Neural progenitor cell (in vitro differentiated cells): ENCODE measurements around the gene KY. TPM values are rescaled to one million over a fixed set of nuclear protein-coding genes. Genes with fewer than 3 reads are reported as not detected.

Experiments used
- DNase-seq: peaks from one replicate; pipeline ENCODE4 v3.0.0-alpha.2; 2016; ENCODE audit warnings: low spot score
- H2AFZ ChIP-seq: fragments of 200-600 bp; sonication (generic); replicated peaks from 2 replicates; pipeline ENCODE4 v1.6.1; 2016; ENCODE audit warnings: antibody characterized with exemption
- H3F3A ChIP-seq: fragments of 200-600 bp; sonication (generic); 2 replicates; pipeline ENCODE4 v1.6.1; 2016; ENCODE audit warnings: antibody characterized with exemption, low read depth
- H3K27ac ChIP-seq: fragments of 200-600 bp; sonication (generic); 2 replicates; pipeline ENCODE4 v1.5.1; 2016; ENCODE audit warnings: mild to moderate bottlenecking
- H3K27me3 ChIP-seq: fragments of 200-600 bp; sonication (generic); 2 replicates; pipeline ENCODE4 v1.6.1; 2016; ENCODE audit warnings: mild to moderate bottlenecking, moderate library complexity
- H3K36me3 ChIP-seq: fragments of 200-600 bp; sonication (generic); 2 replicates; pipeline ENCODE4 v1.5.1; 2016
- H3K4me1 ChIP-seq: fragments of 200-600 bp; sonication (generic); 2 replicates; pipeline ENCODE4 v1.6.1; 2016; ENCODE audit warnings: mixed run types
- H3K4me2 ChIP-seq: fragments of 200-600 bp; sonication (generic); 2 replicates; pipeline ENCODE4 v1.6.1; 2016
- H3K4me3 ChIP-seq: fragments of 200-600 bp; sonication (generic); 2 replicates; pipeline ENCODE4 v1.5.1; 2016
- H3K79me2 ChIP-seq: fragments of 200-600 bp; sonication (generic); 2 replicates; pipeline ENCODE4 v1.6.1; 2016; ENCODE audit warnings: low read depth
- H3K9ac ChIP-seq: fragments of 200-600 bp; sonication (generic); 2 replicates; pipeline ENCODE4 v1.6.1; 2016
- H3K9me3 ChIP-seq: fragments of 200-600 bp; sonication (generic); 2 replicates; pipeline ENCODE4 v1.5.1; 2016; ENCODE audit warnings: low read depth
- H4K20me1 ChIP-seq: fragments of 200-600 bp; sonication (generic); 2 replicates; pipeline ENCODE4 v1.6.1; 2016; ENCODE audit warnings: low read depth
- H3K27ac Mint-ChIP-seq: 3 replicates; pipeline ENCODE4 v1.8.0; 2021; ENCODE audit warnings: mixed read lengths
- H3K27me3 Mint-ChIP-seq: 2 replicates; pipeline ENCODE4 v1.8.0; 2022; ENCODE audit warnings: low read depth, mild to moderate bottlenecking, inconsistent platforms, moderate library complexity, mixed read lengths; ENCODE audit not compliant: insufficient read depth
- H3K36me3 Mint-ChIP-seq: 3 replicates; pipeline ENCODE4 v1.8.0; 2021; ENCODE audit warnings: mixed read lengths
- H3K4me1 Mint-ChIP-seq: 3 replicates; pipeline ENCODE4 v1.8.0; 2021; ENCODE audit warnings: mixed read lengths
- H3K4me3 Mint-ChIP-seq: 3 replicates; pipeline ENCODE4 v1.8.0; 2021; ENCODE audit warnings: mild to moderate bottlenecking, moderate library complexity, mixed read lengths
- H3K9me3 Mint-ChIP-seq: 3 replicates; pipeline ENCODE4 v1.8.0; 2020; ENCODE audit warnings: mixed read lengths
- EZH2 ChIP-seq: fragments of 200-600 bp; sonication (generic); IDR thresholded peaks from 2 replicates; pipeline ENCODE4 v1.6.1; 2017; ENCODE audit warnings: antibody characterized with exemption, mild to moderate bottlenecking, moderate library complexity
- EZH2phosphoT487 ChIP-seq: fragments of 200-600 bp; sonication (generic); IDR thresholded peaks from 2 replicates; pipeline ENCODE4 v1.6.1; 2017; ENCODE audit warnings: antibody characterized with exemption
- total RNA-seq: library from RNA; depleted of rRNA; stranded (reverse); fragments of >200 nt; gene quantifications from 2 replicates; pipeline ENCODE4 v1.2.3, GENCODE V29; 2015; ENCODE audit warnings: low replicate concordance
- TF ChIP-seq, protein P1 (sequence below): fragments of 200-600 bp; sonication (generic); IDR thresholded peaks from 2 replicates; pipeline ENCODE4 v1.5.1; 2017; ENCODE audit warnings: antibody characterized with exemption, mild to moderate bottlenecking

KY gene
- total RNA-seq, 1 donor from 2014 or later: not detected

DNA sequence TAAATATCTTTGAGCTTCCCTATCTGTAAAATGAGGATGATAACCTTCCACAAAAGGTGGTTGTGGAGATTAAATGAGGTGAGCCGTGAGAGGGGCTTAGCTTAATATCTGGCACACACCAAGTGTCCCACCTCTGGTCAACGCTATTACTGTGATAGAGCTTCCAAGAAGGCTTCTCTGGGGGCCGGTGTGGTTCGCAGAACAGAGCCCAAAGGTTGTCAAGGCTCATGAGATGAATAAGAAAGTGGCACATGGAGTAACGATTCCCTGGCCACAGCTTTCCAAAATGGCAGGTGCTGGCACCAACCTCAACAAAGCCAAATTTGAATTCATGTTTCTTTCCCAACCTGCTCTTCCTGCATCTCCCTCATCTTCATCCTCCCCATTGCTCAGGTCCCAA, 10.4 kb downstream of the KY start:
- Histone ChIP-seq H4K20me1 (no peaks in the 10 kb centered on the region), H3K36me3 (no peaks in the 10 kb centered on the region), H2AFZ (no peak overlapping the region), H3K27ac (no peak overlapping the region), H3K4me2 (no peak overlapping the region), H3K4me3 (no peak overlapping the region), H3K9ac (no peak overlapping the region), H3K27me3 (no peaks in the 10 kb centered on the region), H3K9me3 (no peaks in the 10 kb centered on the region), H3K79me2 (no peaks in the 10 kb centered on the region), H3K4me1 (peaks cover 16% of the 10 kb centered on the region), H3F3A (peaks cover 3% of the 10 kb centered on the region)
- H3K27me3 Mint-ChIP-seq: peaks cover 5% of the 10 kb centered on the region
- no peaks in the 10 kb centered on the region for H3K36me3 Mint-ChIP-seq
- DNase-seq: no peak
- TF ChIP-seq EZH2: no peak
- TF ChIP-seq, protein P1, sequence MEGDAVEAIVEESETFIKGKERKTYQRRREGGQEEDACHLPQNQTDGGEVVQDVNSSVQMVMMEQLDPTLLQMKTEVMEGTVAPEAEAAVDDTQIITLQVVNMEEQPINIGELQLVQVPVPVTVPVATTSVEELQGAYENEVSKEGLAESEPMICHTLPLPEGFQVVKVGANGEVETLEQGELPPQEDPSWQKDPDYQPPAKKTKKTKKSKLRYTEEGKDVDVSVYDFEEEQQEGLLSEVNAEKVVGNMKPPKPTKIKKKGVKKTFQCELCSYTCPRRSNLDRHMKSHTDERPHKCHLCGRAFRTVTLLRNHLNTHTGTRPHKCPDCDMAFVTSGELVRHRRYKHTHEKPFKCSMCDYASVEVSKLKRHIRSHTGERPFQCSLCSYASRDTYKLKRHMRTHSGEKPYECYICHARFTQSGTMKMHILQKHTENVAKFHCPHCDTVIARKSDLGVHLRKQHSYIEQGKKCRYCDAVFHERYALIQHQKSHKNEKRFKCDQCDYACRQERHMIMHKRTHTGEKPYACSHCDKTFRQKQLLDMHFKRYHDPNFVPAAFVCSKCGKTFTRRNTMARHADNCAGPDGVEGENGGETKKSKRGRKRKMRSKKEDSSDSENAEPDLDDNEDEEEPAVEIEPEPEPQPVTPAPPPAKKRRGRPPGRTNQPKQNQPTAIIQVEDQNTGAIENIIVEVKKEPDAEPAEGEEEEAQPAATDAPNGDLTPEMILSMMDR: no peak
- TF ChIP-seq EZH2phosphoT487: no peak
- H3K4me3 Mint-ChIP-seq: no peak overlapping the region
- H3K4me1 Mint-ChIP-seq: peaks cover 33% of the 10 kb centered on the region
- H3K27ac Mint-ChIP-seq: no peak overlapping the region
- H3K9me3 Mint-ChIP-seq: no peaks in the 10 kb centered on the region

DNA sequence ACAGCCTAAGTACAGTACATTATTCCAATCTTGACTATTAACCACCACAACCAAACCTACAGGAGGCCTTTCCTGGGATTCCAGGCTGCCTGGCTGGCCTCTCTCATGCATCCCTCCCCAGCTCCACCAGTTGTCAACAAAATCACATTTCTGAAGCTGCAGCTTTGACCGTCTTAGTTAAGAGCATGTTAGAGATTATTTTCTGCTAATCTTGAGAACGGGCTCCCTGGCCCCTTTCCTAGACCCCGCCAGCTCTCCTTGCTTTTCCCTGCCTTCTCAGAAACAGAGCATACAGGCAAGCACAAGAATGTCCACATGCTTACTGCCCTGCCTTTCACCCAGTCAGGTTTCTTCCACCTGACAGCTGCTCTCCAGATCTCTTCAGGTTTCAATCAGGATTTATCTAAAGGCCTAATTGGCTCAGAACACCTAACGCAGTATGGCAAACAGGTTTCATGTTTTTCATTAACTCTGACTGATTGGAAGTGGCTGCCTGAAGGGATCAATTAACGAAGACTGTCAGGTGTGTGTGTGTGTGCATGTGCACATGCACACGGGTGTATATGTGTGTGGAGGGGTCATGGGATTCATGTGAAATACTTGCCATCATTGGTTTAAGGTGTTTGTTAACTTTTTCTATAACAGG, 12.3 kb downstream of the KY start:
- no peak overlapping the region for H2AFZ ChIP-seq
- no peaks in the 10 kb centered on the region for H3K36me3 Mint-ChIP-seq

DNA sequence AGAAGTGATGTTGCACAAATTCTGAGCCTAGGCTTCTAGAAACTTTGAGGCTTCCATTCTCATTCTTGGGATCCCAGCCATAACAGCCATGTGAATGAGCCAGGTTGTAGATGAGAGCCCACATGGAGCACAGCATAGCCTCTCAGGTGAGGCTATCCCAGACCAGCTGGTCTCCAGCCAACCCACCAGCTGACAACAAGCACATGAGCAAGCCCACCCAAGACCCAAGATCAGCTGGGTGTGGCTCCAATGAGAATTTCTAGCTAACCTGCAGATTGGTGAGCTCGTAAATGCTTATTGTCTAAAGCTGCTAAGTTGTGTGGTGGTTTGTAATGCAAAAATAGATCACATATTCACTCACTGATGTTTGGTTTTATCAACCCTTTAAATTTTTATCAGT, 14.4 kb downstream of the KY start:
- Histone ChIP-seq H3K79me2 (no peaks in the 10 kb centered on the region), H3K27ac (no peak overlapping the region), H3K9me3 (no peaks in the 10 kb centered on the region), H3K4me1 (no peaks in the 10 kb centered on the region), H4K20me1 (no peaks in the 10 kb centered on the region), H2AFZ (no peak overlapping the region), H3K4me2 (no peak overlapping the region), H3F3A (no peaks in the 10 kb centered on the region), H3K36me3 (no peaks in the 10 kb centered on the region), H3K27me3 (no peaks in the 10 kb centered on the region), H3K9ac (no peak overlapping the region), H3K4me3 (no peak overlapping the region)
- DNase-seq: no peak
- TF ChIP-seq, protein P1: no peak
- TF ChIP-seq EZH2 (no peak), EZH2phosphoT487 (no peak)
- Mint-ChIP-seq H3K36me3 (no peaks in the 10 kb centered on the region), H3K27me3 (no peaks in the 10 kb centered on the region), H3K9me3 (peaks cover 10% of the 10 kb centered on the region), H3K4me3 (no peak overlapping the region), H3K27ac (no peak overlapping the region), H3K4me1 (peaks cover 15% of the 10 kb centered on the region)

More for the DNA sequence above, 12.3 kb downstream of the KY start:
- Histone ChIP-seq H3K79me2 (no peaks in the 10 kb centered on the region), H3K27ac (no peak overlapping the region), H3K36me3 (no peaks in the 10 kb centered on the region), H3K9ac (no peak overlapping the region), H3K9me3 (no peaks in the 10 kb centered on the region), H3K4me3 (no peak overlapping the region), H4K20me1 (no peaks in the 10 kb centered on the region), H3K27me3 (no peaks in the 10 kb centered on the region), H3F3A (no peaks in the 10 kb centered on the region), H3K4me1 (peaks cover 6% of the 10 kb centered on the region), H3K4me2 (no peak overlapping the region)
- no peak overlapping the region for H3K27ac Mint-ChIP-seq
- no peaks in the 10 kb centered on the region for H3K9me3 Mint-ChIP-seq
- H3K27me3 Mint-ChIP-seq: peaks cover 5% of the 10 kb centered on the region
- H3K4me3 Mint-ChIP-seq: no peak overlapping the region
- peaks cover 27% of the 10 kb centered on the region for H3K4me1 Mint-ChIP-seq
- DNase-seq: no peak
- TF ChIP-seq, protein P1: no peak
- TF ChIP-seq EZH2phosphoT487 (no peak), EZH2 (no peak)
